ENCODE results near the gene EAPP. TPM values are rescaled to one million over a fixed set of nuclear protein-coding genes. Genes with fewer than 3 reads are reported as not detected.
"Not testable (repeated sequence)": the region's sequence is repeated elsewhere in the genome, so short reads cannot be mapped to it uniquely, and the experiment has no call there.

EAPP gene
- total RNA-seq, 1 donor from 2014 or later, result 37.7 TPM

- DNase-seq (ENCODE audit: low read depth in 2 of 2), result peak in 1 of 2 donors; percentile 30
These were observed 562 bp downstream of the EAPP start for GRCh38 chr14:34538871-34539406.

GRCh38 chr14:34538096-34538495 is 1.4 kb downstream of the EAPP start:
- DNase-seq (ENCODE audit: low read depth in 2 of 2), result not testable (repeated sequence)

- no peak for DNase-seq (ENCODE audit: low read depth in 2 of 2)
These were observed 1.9 kb downstream of the EAPP start for GRCh38 chr14:34537677-34538009.

GRCh38 chr14:34536951-34537676 is 2.4 kb downstream of the EAPP start:
- DNase-seq (ENCODE audit: low read depth in 2 of 2), result no peak

- no peak for DNase-seq (ENCODE audit: low read depth in 2 of 2)
These were observed 11.9 kb downstream of the EAPP start for GRCh38 chr14:34527591-34527990.

DNA sequence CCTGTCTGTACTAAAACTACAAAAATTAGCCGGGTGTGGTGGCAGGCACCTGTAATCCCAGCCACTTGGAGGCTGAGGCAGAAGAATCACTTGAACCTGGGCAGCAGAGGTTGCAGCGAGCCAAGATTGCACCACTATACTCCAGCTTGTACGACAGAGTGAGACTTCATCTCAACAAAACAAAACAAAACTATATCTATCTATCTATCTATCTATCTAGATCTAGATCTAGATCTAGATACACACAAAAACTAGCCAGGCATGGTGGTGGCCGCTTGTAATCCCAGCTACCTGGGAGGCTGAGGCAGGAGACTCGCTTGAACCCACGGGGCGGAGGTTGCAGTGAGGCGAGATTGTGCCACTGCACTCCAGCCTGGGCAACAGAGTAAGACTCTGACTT is 15.3 kb downstream of the EAPP start:
- DNase-seq (ENCODE audit: low read depth in 2 of 2), result not testable (repeated sequence)

DNA sequence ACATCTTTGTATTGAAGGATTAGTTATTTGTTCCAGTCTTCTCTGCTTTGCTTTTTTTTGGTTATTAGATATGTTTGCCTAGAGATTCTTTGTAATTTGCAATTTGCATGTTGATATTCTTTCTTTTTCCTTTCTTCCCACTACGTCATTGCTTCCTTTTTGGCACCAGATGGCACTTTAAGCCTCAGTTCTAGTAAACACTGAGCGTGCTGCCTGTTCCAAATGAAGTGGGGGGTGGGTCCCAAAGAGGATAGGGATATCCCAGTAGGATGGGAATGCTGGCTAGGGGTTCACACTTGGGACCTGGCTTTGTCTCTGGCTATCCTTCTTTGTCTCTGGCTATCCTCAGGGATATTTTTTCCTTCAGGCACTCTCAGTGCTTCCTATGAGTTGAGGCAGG is 17.0 kb downstream of the EAPP start:
- DNase-seq (ENCODE audit: low read depth in 2 of 2), result peak in 1 of 2 donors; percentile 60

GRCh38 chr14:34521071-34521470 is 18.4 kb downstream of the EAPP start:
- not testable (repeated sequence) for DNase-seq (ENCODE audit: low read depth in 2 of 2)

GRCh38 chr14:34520304-34520970 is 19.1 kb downstream of the EAPP start:
- not testable (repeated sequence) for DNase-seq (ENCODE audit: low read depth in 2 of 2)

DNA sequence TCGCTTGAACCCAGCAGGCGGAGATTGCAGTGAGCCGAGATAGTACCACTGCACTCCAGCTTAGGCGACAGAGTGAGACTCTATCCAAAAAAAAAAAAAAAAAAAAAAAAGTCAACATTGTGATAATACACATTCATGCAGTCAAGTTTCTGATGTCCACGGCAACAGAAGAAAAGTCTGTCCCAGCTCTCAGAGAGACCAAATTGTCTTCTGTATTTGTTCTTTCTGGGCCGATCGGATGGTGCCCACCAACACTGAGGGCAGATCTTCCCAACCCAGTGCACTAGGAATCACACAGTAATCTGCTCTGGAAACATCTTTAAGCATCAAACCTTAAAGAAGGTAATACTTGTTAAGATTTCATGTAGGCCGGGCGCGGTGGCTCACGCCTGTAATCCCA is 31.6 kb downstream of the EAPP start:
- DNase-seq (ENCODE audit: low read depth in 2 of 2), result no peak

DNA sequence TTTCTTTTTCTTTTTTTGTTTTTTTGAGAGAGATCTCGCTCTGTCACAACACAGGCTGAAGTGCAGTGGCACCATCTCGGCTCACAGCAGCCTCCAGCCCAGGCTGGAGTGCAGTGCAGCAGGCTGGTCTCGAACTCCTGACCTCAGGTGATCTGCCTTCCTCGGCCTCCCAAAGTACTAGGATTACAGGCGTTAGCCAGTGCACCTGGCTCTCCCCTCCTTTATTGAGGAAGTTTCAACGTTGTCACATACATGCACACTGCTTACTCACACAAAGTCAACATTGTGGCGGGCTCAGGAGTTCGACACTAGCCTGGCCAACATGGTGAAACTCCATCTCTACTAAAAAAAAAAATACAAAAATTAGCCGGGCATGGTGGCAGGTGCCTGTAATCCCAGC is 32.0 kb downstream of the EAPP start:
- DNase-seq (ENCODE audit: low read depth in 2 of 2), result no peak

GRCh38 chr14:34505124-34505491 is 34.4 kb downstream of the EAPP start:
- not testable (repeated sequence) for DNase-seq (ENCODE audit: low read depth in 2 of 2)

DNA sequence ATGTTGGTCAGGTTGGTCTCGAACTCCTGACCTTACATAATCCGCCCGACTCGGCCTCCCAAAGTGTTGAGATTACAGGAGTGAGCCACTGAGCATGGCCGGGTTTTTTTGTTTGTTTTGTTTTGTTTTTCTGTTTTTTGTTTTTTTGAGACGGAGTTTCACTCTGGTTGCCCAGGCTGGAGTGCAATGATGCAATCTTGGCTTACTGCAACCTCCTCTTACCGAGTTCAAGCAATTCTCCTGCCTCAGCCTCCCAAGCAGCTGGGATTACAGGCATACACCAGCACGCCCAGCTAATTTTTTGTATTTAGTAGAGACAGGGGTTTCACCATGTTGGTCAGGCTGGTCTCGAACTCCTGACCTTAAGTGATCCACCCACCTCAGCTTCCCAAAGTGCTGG is 35.5 kb downstream of the EAPP start:
- DNase-seq (ENCODE audit: low read depth in 2 of 2), result not testable (repeated sequence)

GRCh38 chr14:34502545-34503225 is 36.8 kb downstream of the EAPP start:
- DNase-seq (ENCODE audit: low read depth in 2 of 2), result peak; percentile 51 to 58

- DNase-seq (ENCODE audit: low read depth in 2 of 2), result peak in 1 of 2 donors; percentile 7
These were observed 37.5 kb downstream of the EAPP start for GRCh38 chr14:34502001-34502400.

DNA sequence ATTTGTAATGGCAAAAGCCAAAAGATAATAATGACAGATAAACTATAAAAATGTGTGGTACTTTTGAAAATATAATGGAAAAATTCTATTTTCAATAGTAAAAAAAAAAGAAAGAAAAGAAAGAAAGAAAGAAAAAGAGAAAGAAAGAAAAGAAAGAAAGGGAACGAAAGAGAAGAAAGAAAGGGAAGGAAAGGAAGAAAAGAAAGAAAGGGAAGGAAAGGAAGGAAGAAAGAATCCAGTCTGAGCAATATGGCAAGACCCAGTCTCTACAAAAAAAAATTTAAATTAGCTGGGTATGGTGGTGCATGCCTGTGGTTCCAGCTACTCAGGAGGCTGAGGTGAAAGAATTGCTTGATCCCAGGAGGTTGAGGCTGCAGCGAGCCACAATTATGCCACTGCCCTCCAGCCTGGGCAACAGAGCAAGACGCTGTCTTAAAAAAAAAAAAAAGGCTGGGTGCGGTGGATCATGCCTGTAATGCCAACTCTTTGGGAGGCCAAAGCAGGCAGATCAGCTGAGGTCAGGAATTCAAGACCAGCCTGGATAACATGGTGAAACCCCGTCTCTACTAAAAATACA is 38.4 kb downstream of the EAPP start:
- DNase-seq (ENCODE audit: low read depth in 2 of 2), result no peak

GRCh38 chr14:34498684-34499412 is 40.7 kb downstream of the EAPP start:
- DNase-seq (ENCODE audit: low read depth in 2 of 2), result peak in 1 of 2 donors; percentile 7

GRCh38 chr14:34496679-34497513 is 42.6 kb downstream of the EAPP start:
- peak in 1 of 2 donors; percentile 91 for DNase-seq (ENCODE audit: low read depth in 2 of 2)

DNA sequence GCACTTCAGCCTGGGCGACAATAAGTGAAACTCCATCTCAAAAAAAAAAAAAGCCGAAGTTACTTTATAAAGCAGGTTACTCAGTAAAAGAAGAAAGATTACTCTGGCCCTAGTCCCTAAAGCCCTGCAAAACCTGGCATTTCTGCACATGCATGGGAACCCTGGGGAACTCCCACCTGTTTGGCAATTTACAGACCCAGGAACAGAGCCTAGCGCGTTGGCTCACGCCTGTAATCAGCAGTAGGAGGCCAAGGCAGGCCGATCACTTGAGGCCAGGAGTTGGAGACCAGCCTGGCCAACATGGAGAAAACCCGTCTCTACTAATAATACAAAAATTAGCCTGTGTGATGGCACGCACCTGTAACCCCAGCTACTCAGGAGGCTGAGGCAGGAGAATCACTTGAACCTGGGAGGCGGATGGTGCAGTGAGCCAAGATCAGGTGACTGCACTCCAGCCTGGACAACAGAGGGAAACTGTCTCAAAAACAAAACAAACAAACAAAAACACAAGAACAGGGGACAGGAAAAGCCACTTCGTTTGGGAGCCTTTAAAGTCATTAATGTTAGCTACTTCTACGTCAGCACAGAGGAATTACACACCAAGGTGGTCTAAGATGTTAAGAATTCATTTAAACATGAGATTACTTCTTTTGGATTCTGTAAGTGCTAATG is 43.4 kb downstream of the EAPP start:
- DNase-seq (ENCODE audit: low read depth in 2 of 2), result no peak

DNA sequence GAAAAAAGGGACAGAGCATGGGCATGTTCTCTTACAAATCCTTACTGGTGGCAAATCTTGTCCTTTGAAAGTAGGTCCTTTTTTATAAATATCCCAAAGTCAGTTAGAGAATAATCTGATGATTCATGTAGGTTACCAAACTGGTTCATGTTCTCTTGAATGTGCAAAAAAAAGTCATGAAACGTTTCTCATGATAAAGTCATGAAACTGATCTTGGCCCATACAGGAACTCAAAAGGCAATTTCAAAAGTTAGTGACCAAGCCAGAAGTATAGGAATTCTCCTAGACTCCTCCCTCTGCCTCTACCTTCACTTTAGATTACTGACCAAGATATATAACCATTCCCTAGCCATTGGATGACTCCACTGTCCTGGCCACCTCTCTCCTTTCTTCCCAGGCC is 50.2 kb downstream of the EAPP start:
- no peak for DNase-seq (ENCODE audit: low read depth in 2 of 2)

All from dermis microvascular lymphatic vessel endothelial cell (primary cell).